AG04449 (cell line): ENCODE results near the gene MLXIP.

Source experiments
- CTCF ChIA-PET: fragments of 350-600 bp; formaldehyde crosslinking; extraction: SDS; loops from one replicate; lab custom pipeline; 2021; ENCODE audit warnings: antibody characterized with exemption; lab: Yijun Ruan, JAX
- POLR2A ChIA-PET: fragments of 400-600, 350-600 bp; formaldehyde crosslinking; extraction: SDS; loops from one replicate; lab custom pipeline; 2020; ENCODE audit warnings: antibody characterized with exemption, inconsistent platforms; lab: Yijun Ruan, JAX
- DNase-seq: peaks from one replicate; pipeline ENCODE4 v3.0.0-alpha.2; 2010; ENCODE audit warnings: low read depth, low spot score
- H3K4me3 ChIP-seq: 2 replicates; pipeline ENCODE4 v1.5.1; 2011; ENCODE audit warnings: low read depth, mild to moderate bottlenecking, control low read depth, low read length
- TF ChIP-seq, protein P1 (sequence below): IDR thresholded peaks from one replicate; pipeline ENCODE4 v1.5.1; 2011; ENCODE audit warnings: mild to moderate bottlenecking, moderate library complexity, low read length, control low read depth, inconsistent platforms; ENCODE audit not compliant: insufficient read depth; ENCODE audit errors: missing control alignments

Gene MLXIP

GRCh38 chr12:122126342-122126635 is 47.7 kb downstream of the MLXIP start:
- TF ChIP-seq, protein P1, sequence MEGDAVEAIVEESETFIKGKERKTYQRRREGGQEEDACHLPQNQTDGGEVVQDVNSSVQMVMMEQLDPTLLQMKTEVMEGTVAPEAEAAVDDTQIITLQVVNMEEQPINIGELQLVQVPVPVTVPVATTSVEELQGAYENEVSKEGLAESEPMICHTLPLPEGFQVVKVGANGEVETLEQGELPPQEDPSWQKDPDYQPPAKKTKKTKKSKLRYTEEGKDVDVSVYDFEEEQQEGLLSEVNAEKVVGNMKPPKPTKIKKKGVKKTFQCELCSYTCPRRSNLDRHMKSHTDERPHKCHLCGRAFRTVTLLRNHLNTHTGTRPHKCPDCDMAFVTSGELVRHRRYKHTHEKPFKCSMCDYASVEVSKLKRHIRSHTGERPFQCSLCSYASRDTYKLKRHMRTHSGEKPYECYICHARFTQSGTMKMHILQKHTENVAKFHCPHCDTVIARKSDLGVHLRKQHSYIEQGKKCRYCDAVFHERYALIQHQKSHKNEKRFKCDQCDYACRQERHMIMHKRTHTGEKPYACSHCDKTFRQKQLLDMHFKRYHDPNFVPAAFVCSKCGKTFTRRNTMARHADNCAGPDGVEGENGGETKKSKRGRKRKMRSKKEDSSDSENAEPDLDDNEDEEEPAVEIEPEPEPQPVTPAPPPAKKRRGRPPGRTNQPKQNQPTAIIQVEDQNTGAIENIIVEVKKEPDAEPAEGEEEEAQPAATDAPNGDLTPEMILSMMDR, result no peak
- CTCF ChIA-PET, result interaction anchor here (0.8 to 17.0 kb wide), 9 partner anchors 10 to 209 kb away, joined by 3 to 504 read pairs (median 3); partner anchors contain the start of gene CFAP251
- POLR2A ChIA-PET, result no interaction called here

GRCh38 chr12:122126713-122127597 is 48.4 kb downstream of the MLXIP start:
- no peak for DNase-seq
- TF ChIP-seq, protein P1, result no peak
- ChIA-PET POLR2A (no interaction called here), CTCF (interaction anchor here (0.8 to 17.0 kb wide), 5 partner anchors 10 to 74 kb away, joined by 3 to 504 read pairs (median 4); no protein-coding TSS in a partner anchor)
- no peak overlapping the region for H3K4me3 ChIP-seq

More at GRCh38 chr12:122126342-122126635, 47.7 kb downstream of the MLXIP start:
- DNase-seq, result no peak
- H3K4me3 ChIP-seq, result no peak overlapping the region

DNA sequence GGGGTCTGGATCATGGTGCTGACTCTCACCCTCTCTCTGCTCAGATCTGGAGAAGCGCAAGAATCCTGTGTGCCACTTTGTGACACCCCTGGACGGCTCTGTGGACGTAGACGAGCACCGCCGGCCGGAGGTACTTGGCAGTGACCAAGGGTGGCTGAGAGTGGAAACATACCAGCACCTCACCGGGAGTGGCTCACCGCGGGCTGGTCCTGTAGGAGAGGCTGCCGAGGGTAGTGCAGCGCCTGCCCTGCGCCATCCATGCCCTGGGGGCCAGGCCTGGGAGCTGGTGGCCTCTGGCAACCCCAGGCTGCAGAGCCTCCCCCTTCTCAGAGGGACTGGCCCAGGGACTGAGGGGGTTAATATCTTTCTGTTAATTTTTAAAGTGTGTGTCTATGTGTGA is 49.3 kb downstream of the MLXIP start:
- DNase-seq, result no peak
- ChIA-PET POLR2A (no interaction called here), CTCF (interaction anchor here (17.0 kb wide), 1 partner anchor 75 kb away, joined by 504 read pairs; no protein-coding TSS in a partner anchor)
- TF ChIP-seq, protein P1, result no peak
- no peak overlapping the region for H3K4me3 ChIP-seq

DNA sequence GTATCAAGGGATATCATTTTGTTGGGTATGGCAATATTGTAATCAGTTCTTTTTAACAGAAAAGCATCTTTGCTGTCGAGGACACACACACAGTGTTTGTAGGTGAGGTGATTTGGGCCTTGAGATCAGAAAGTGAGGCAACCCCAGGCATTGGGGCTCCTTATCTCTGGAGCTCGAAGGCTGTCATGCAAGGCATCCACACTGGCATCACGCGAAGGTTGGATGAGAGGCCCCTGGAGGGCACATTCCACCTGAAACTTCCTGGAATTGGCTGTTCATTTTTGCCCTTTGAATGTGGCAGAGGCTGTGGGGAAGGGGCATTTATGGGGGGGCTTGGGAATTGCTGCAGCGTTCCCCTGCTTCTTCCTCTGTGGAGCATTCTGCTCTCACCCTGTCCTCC is 49.9 kb downstream of the MLXIP start:
- no peak overlapping the region for H3K4me3 ChIP-seq
- no peak for DNase-seq
- CTCF ChIA-PET, result interaction anchor here (17.0 kb wide), 1 partner anchor 76 kb away, joined by 504 read pairs; no protein-coding TSS in a partner anchor
- TF ChIP-seq, protein P1, result no peak
- POLR2A ChIA-PET, result no interaction called here

DNA sequence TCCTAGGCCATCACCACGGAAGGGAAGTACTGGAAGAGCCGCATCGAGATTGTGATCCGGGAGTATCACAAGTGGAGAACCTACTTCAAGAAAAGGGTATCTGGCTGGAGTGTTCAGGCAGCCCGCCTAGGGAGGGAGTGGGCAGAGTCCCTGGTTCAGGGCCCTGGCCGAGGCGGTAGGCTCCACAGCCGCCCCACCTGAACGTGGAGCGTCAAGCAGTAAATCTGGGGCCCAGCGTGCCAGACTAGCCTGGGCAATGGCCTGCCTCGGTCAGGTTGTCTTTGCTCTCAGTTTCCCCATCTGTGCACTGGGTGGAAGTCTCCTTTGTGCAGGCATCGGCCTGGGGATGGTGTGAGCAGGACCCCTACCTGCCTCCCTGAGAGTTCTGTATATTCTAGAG is 50.6 kb downstream of the MLXIP start:
- TF ChIP-seq, protein P1, result no peak
- POLR2A ChIA-PET, result no interaction called here
- CTCF ChIA-PET, result interaction anchor here (0.6 to 17.0 kb wide), 5 partner anchors 62 to 226 kb away, joined by 3 to 504 read pairs (median 16); no protein-coding TSS in a partner anchor
- H3K4me3 ChIP-seq, result no peak overlapping the region
- no peak for DNase-seq

DNA sequence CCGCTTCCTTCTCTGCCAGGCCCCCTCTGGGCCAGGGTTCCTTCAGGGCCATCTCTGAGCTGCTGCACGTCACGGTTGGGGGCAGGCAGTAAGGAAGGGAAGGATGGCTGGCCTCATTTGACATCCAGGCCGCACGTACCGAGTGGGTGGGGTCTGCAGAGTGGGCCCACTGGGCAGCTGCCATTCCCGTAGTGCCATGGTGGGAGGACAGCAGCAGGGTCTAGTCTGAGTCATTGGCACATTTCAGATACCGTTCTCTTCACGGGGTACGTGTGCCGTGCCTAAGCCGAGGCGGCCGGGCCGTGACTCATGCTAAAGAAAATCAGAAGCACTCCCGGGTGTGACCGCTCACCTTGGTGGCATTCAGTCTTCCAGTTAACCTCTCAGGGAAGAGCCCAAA is 51.6 kb downstream of the MLXIP start:
- CTCF ChIA-PET, result interaction anchor here (0.8 to 17.0 kb wide), 18 partner anchors 9 to 225 kb away, joined by 3 to 504 read pairs (median 5); no protein-coding TSS in a partner anchor
- POLR2A ChIA-PET, result interaction anchor here (0.6 kb wide), 1 partner anchor 197 kb away, joined by 3 read pairs; no protein-coding TSS in a partner anchor
- DNase-seq, result no peak
- TF ChIP-seq, protein P1, result no peak
- H3K4me3 ChIP-seq, result no peak overlapping the region
